NT2/D1 (cell line): ENCODE data around the gene CCDC77.

Experiments
- SUZ12 ChIP-seq: IDR thresholded peaks from 2 replicates; pipeline ENCODE4 v1.6.1; 2011; ENCODE audit not compliant: insufficient read length, insufficient read depth; ENCODE audit errors: extremely low read depth
- YY1 ChIP-seq: IDR thresholded peaks from 2 replicates; pipeline ENCODE4 v1.6.1; 2011; ENCODE audit not compliant: insufficient read length, insufficient read depth
- ZNF274 ChIP-seq: IDR thresholded peaks from 2 replicates; pipeline ENCODE4 v1.6.1; 2011; ENCODE audit warnings: mild to moderate bottlenecking, low read depth, low read length

DNA sequence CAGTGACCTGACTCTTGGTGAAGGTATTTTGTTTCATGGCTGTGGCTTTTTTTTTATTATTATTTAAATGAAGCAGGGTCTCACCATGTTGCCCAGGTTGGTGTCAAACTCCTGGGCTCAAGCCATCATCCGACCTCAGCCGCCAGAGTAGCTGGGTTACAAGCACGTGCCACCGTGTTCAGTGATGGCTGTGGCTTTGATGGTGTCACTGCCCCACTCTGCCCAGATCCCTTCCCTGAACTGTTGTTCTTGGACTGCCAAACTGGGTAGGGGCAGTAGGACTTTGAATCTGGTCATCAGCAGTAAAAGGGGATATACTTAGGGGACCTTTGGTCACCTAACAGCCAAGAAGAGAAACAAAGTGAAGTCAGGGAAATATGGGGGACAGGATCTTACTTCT is 77.7 kb downstream of the CCDC77 start:
- TF ChIP-seq ZNF274 (no peak), YY1 (no peak), SUZ12 (no peak)
